Common myeloid progenitor, CD34-positive (primary cell): ENCODE data around the gene FAM163B.

Experiments used
- CTCF ChIA-PET: fragments of 350-600 bp; sonication (Branson Sonifier 250); formaldehyde crosslinking; loops from one replicate; lab custom pipeline; 2021; ENCODE audit warnings: antibody characterized with exemption; lab: Charles Lee
- POLR2A ChIA-PET: fragments of 350-600 bp; sonication (Branson Sonifier 250); formaldehyde crosslinking; loops from one replicate; lab custom pipeline; 2021; ENCODE audit warnings: antibody characterized with exemption; lab: Charles Lee
- DNase-seq, 3 donors: peaks; one replicate each; pipeline versions ENCODE4 v3.0.0 to v3.0.0-alpha.2; 2013
- H3K27ac ChIP-seq, 2 experiments: 1 replicate in 1 of 2; 2 replicates in 1 of 2; pipeline ENCODE4 v1.7.0; 2013; ENCODE audit warnings: inconsistent platforms in 2 of 2, low read length in 2 of 2, mild to moderate bottlenecking in 2 of 2, low read depth in 1 of 2, moderate library complexity in 1 of 2; ENCODE audit not compliant: severe bottlenecking in 2 of 2, insufficient read depth in 1 of 2, poor library complexity in 1 of 2
- H3K27me3 ChIP-seq, 5 experiments: replicated peaks in 2 of 5; 1 replicate in 3 of 5; 2 replicates in 2 of 5; pipeline versions ENCODE4 v1.6.1 to v1.7.0; 2013; ENCODE audit warnings: low read length in 4 of 5, mild to moderate bottlenecking in 2 of 5, moderate library complexity in 2 of 5, inconsistent platforms in 1 of 5; ENCODE audit not compliant: insufficient read depth in 5 of 5, control insufficient read depth in 4 of 5
- H3K36me3 ChIP-seq, 4 experiments: 1 replicate in 2 of 4; 2 replicates in 2 of 4; pipeline versions ENCODE4 v1.6.1 to v1.7.0; 2013; ENCODE audit warnings: low read length in 3 of 4, control low read depth in 1 of 4, mild to moderate bottlenecking in 1 of 4; ENCODE audit not compliant: control insufficient read depth in 4 of 4, insufficient read depth in 4 of 4
- H3K4me1 ChIP-seq, 4 experiments: 1 replicate in 3 of 4; 2 replicates in 1 of 4; pipeline versions ENCODE4 v1.6.1 to v1.7.1; 2013; ENCODE audit warnings: low read length in 3 of 4, mild to moderate bottlenecking in 3 of 4, control low read depth in 1 of 4, inconsistent platforms in 1 of 4, moderate library complexity in 1 of 4; ENCODE audit not compliant: control insufficient read depth in 4 of 4, insufficient read depth in 4 of 4; ENCODE audit errors: control extremely low read depth in 1 of 4
- H3K4me3 ChIP-seq, 7 experiments: 1 replicate in 4 of 7; 2 replicates in 3 of 7; pipeline versions ENCODE4 v1.5.1 to v1.7.0; 2013; ENCODE audit warnings: mild to moderate bottlenecking in 7 of 7, low read length in 6 of 7, moderate library complexity in 6 of 7, inconsistent platforms in 2 of 7, low read depth in 2 of 7, control low read depth in 1 of 7; ENCODE audit not compliant: insufficient read depth in 4 of 7, control insufficient read depth in 1 of 7; ENCODE audit errors: extremely low read depth in 1 of 7
- H3K9me3 ChIP-seq, 5 experiments: 1 replicate in 4 of 5; 2 replicates in 1 of 5; pipeline versions ENCODE4 v1.6.1 to v1.7.1; 2013; ENCODE audit warnings: low read length in 4 of 5, mild to moderate bottlenecking in 2 of 5, inconsistent platforms in 1 of 5, low read depth in 1 of 5, moderate library complexity in 1 of 5; ENCODE audit not compliant: control insufficient read depth in 4 of 5, insufficient read depth in 2 of 5; ENCODE audit errors: control extremely low read depth in 1 of 5
- WGBS: methylation state at CpG from one replicate; pipeline ENCODE4 v1.1.5; 2013; ENCODE audit not compliant: insufficient coverage; 5-methylcytosine and 5-hydroxymethylcytosine counted together

The FAM163B gene

DNA sequence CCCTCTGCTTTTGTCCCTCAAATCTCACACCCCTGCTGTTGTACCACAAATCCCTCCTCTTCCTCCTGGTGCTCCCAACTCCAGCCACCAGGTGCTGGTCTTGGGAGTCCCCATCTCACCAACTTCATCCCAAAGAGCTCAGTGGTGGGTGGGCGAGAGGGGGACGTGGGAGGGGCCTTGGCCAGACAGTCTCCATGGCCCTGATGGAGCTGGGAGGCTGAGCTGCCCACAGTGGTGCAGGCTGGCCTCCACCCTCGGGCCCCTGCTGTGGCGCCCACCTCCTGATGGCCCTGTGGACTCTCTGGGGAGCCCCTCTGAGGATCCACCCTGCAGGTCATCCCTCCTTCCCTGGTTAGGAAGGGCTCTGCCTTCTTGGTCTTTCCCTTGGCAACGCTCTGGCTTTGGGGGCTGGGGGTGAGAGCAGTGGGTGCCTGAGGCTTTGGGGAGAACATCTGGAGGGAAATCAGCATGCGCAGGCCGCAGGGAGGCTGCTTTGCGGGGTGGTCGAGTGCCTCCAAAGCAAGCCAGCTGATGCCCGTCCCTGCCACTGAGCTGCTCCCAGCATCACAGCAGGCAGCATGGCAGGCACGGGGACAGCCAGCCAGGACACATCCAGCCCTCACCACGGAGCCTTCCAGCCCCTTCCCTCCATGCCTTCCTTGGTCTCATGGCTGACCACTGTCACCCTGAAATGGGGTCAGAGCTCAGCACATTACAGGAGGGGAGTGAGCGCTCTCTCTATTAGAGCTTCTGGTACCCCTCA, 7.6 kb upstream of the FAM163B start:
- CTCF ChIA-PET = interaction anchor here (1.5 kb wide), 1 partner anchor 36 kb away, joined by 4 read pairs; no protein-coding TSS in a partner anchor
- POLR2A ChIA-PET = no interaction called here
- H3K36me3 ChIP-seq = no peaks in the 10 kb centered on the region
- peaks cover 0 to 72% (median 23%) of the 10 kb centered on the region in 5 experiments for H3K27me3 ChIP-seq
- H3K9me3 ChIP-seq = no peaks in the 10 kb centered on the region
- H3K4me3 ChIP-seq = no peak overlapping the region
- no peak overlapping the region for H3K27ac ChIP-seq
- WGBS = 83% methylated on average over 6 of the region's 13 CpGs
- DNase-seq = no peak
- peaks cover 3 to 9% (median 6%) of the 10 kb centered on the region in 4 experiments for H3K4me1 ChIP-seq

- H3K9me3 ChIP-seq = no peaks in the 10 kb centered on the region
- peaks cover 0 to 79% (median 25%) of the 10 kb centered on the region in 5 experiments for H3K27me3 ChIP-seq
- CTCF ChIA-PET = no interaction called here
- no peak overlapping the region for H3K4me3 ChIP-seq
- peaks cover 3 to 9% (median 6%) of the 10 kb centered on the region in 4 experiments for H3K4me1 ChIP-seq
- 82% methylated on average over 11 of the region's 13 CpGs for WGBS
- no peak overlapping the region for H3K27ac ChIP-seq
- DNase-seq = no peak
- H3K36me3 ChIP-seq = no peaks in the 10 kb centered on the region
- POLR2A ChIA-PET = no interaction called here
Observed at GRCh38 chr9:133615606-133616188, 6.5 kb upstream of the FAM163B start.

GRCh38 chr9:133615186-133615585, 6.0 kb upstream of the FAM163B start:
- DNase-seq = no peak
- Histone ChIP-seq H3K27ac (no peak overlapping the region), H3K36me3 (no peaks in the 10 kb centered on the region), H3K9me3 (no peaks in the 10 kb centered on the region), H3K4me1 (peaks cover 2 to 9% (median 6%) of the 10 kb centered on the region in 4 experiments), H3K4me3 (no peak overlapping the region), H3K27me3 (peaks cover 0 to 83% (median 28%) of the 10 kb centered on the region in 5 experiments)
- 61% methylated on average over 15 of the region's 16 CpGs for WGBS
- POLR2A ChIA-PET = no interaction called here
- CTCF ChIA-PET = no interaction called here

DNA sequence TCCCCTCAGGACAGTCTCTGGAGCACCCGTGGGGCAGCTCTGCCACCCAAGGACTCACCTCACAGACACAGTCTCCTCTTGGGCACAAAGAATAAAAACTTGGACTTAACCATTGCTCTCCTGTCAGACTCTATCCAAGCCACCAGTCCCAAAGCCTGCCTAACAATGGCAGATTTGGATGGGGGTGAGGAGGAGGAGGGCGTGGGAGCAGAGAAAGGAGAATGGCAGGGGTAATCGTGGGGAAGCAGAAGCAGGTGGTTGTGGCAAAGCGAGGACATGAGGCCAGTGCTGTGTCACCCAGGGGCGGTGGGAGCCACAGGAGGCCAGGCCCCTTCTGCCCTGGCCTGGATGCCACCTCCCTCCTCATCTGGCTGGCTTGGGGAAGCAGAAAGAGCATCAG, 5.5 kb upstream of the FAM163B start:
- ChIA-PET POLR2A (no interaction called here), CTCF (no interaction called here)
- H3K9me3 ChIP-seq = no peaks in the 10 kb centered on the region
- H3K4me3 ChIP-seq = no peak overlapping the region
- H3K4me1 ChIP-seq = peaks cover 0 to 4% (median 3%) of the 10 kb centered on the region in 4 experiments
- WGBS = 46% methylated on average over 4 of the region's 5 CpGs
- H3K27ac ChIP-seq = no peak overlapping the region
- no peak for DNase-seq
- peaks cover 0 to 87% (median 28%) of the 10 kb centered on the region in 5 experiments for H3K27me3 ChIP-seq
- no peaks in the 10 kb centered on the region for H3K36me3 ChIP-seq

DNA sequence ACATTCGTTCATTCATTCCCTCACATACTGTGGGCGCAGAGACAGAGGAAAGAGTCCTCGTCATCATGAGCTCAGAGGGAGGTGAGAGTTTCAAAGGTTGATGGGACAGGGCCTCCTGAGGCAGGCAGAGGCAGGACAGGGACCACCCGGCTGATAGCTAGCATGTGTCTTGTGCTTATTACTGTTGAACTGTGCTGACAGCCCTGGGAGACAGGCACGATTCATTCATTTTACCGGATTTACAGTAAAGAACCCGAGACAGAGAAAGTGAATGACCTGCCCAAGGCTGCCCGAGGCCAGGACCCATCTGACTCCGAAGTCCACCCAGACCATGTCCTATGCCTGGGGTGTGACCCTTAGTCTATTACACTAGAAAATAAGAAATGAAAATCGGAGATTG, 4.9 kb upstream of the FAM163B start:
- WGBS = 84% methylated on average over 9 of the region's 10 CpGs
- Histone ChIP-seq H3K27me3 (peaks cover 0 to 93% (median 26%) of the 10 kb centered on the region in 5 experiments), H3K36me3 (no peaks in the 10 kb centered on the region), H3K27ac (no peak overlapping the region), H3K4me1 (no peaks in the 10 kb centered on the region), H3K9me3 (no peaks in the 10 kb centered on the region), H3K4me3 (no peak overlapping the region)
- CTCF ChIA-PET = no interaction called here
- POLR2A ChIA-PET = no interaction called here
- DNase-seq = no peak

- CTCF ChIA-PET = no interaction called here
- H3K4me3 ChIP-seq = no peak overlapping the region
- no peaks in the 10 kb centered on the region for H3K36me3 ChIP-seq
- H3K4me1 ChIP-seq = peaks cover 0 to 2% (median 0%) of the 10 kb centered on the region in 4 experiments
- no peak for DNase-seq
- WGBS = 94% methylated on average over 16 of the region's 16 CpGs
- no peaks in the 10 kb centered on the region for H3K9me3 ChIP-seq
- peaks cover 0 to 96% (median 26%) of the 10 kb centered on the region in 5 experiments for H3K27me3 ChIP-seq
- POLR2A ChIA-PET = no interaction called here
- H3K27ac ChIP-seq = no peak overlapping the region
Observed at GRCh38 chr9:133613432-133613831, 4.2 kb upstream of the FAM163B start.

- Histone ChIP-seq H3K27ac (no peak overlapping the region), H3K9me3 (no peaks in the 10 kb centered on the region), H3K27me3 (peaks cover 0 to 96% (median 26%) of the 10 kb centered on the region in 5 experiments), H3K4me1 (peaks cover 0 to 2% (median 0%) of the 10 kb centered on the region in 4 experiments), H3K36me3 (no peaks in the 10 kb centered on the region), H3K4me3 (no peak overlapping the region)
- POLR2A ChIA-PET = no interaction called here
- DNase-seq = no peak
- CTCF ChIA-PET = no interaction called here
- WGBS = 92% methylated on average over 8 of the region's 8 CpGs
Observed at GRCh38 chr9:133612816-133613215, 3.6 kb upstream of the FAM163B start.
